Peyer's patch (tissue), 4 donors: Measurements from ENCODE around the gene MYZAP.

Source experiments
- POLR2A ChIP-seq, 2 donors: fragments of 450-650 bp; IDR thresholded peaks; one replicate each; pipeline ENCODE4 v1.5.1; 2017; ENCODE audit warnings: antibody characterized with exemption in 2 of 2, mild to moderate bottlenecking in 2 of 2, moderate library complexity in 2 of 2
- TF ChIP-seq, protein P1 (sequence below), 6 experiments: fragments of 450-650 bp in 4 of 6; fragments of 200-600 bp in 2 of 6; sonication (generic) in 1 of 6; IDR thresholded peaks; one replicate each; pipeline ENCODE4 v1.5.1; 2017 to 2019; ENCODE audit warnings: antibody characterized with exemption in 6 of 6, mild to moderate bottlenecking in 3 of 6, moderate library complexity in 1 of 6

DNA sequence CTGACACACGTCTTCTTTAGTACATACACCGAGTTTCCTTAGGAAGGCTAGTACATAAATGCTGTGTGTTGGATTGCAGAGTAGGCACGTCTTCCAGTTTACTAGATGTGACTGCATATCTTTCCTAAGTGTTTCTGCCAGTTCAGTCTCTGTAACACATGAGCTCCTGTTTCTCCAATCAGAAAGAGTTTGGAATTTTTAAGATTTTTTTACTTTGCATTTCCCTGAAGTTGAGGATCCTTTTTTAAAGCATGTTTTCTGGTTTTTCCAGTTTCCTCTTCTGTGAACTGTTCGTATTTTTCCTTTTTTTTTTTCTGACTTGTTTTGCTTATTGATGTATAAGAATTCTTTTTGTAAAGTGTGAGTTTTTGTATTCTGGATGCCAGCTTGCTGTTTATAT, 107.3 kb downstream of the MYZAP start:
- no peak for TF ChIP-seq POLR2A (IDR thresholded peaks at IDR 0.05)
- TF ChIP-seq, protein P1, sequence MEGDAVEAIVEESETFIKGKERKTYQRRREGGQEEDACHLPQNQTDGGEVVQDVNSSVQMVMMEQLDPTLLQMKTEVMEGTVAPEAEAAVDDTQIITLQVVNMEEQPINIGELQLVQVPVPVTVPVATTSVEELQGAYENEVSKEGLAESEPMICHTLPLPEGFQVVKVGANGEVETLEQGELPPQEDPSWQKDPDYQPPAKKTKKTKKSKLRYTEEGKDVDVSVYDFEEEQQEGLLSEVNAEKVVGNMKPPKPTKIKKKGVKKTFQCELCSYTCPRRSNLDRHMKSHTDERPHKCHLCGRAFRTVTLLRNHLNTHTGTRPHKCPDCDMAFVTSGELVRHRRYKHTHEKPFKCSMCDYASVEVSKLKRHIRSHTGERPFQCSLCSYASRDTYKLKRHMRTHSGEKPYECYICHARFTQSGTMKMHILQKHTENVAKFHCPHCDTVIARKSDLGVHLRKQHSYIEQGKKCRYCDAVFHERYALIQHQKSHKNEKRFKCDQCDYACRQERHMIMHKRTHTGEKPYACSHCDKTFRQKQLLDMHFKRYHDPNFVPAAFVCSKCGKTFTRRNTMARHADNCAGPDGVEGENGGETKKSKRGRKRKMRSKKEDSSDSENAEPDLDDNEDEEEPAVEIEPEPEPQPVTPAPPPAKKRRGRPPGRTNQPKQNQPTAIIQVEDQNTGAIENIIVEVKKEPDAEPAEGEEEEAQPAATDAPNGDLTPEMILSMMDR (IDR thresholded peaks at IDR 0.05) = no peak
